B cell (primary cell): ENCODE data around the gene CA5A. TPM values are rescaled to one million over a fixed set of nuclear protein-coding genes. Genes with fewer than 3 reads are reported as not detected.

ENCODE experiments used
- ATAC-seq: fragments of 200-7000 bp; cut with Tn5 transposase; one replicate; pipeline ENCODE4 v1.10.0; 2021; ENCODE audit warnings: low read depth, mild to moderate bottlenecking, moderate number of reproducible peaks, moderate library complexity
- CTCF ChIA-PET: fragments of 350-600 bp; sonication (Branson Sonifier 250); formaldehyde crosslinking; loops from one replicate; lab custom pipeline; 2021; ENCODE audit warnings: antibody characterized with exemption, inconsistent platforms; lab: Charles Lee
- POLR2A ChIA-PET: fragments of 350-600 bp; sonication (Branson Sonifier 250); formaldehyde crosslinking; loops from one replicate; lab custom pipeline; 2021; ENCODE audit warnings: antibody characterized with exemption; lab: Charles Lee
- DNase-seq: peaks from one replicate; pipeline ENCODE4 v3.0.0; 2013
- H2AFZ ChIP-seq: 2 replicates; pipeline ENCODE4 v1.6.1; 2012; ENCODE audit warnings: mild to moderate bottlenecking, low read depth, low read length; ENCODE audit not compliant: insufficient read depth, poor library complexity, severe bottlenecking
- H3K27ac ChIP-seq, 2 donors: 1 replicate in 1 of 2; 2 replicates in 1 of 2; pipeline ENCODE4 v1.5.1; 2012 to 2013; ENCODE audit warnings: low read length in 2 of 2, mild to moderate bottlenecking in 2 of 2, moderate library complexity in 1 of 2
- H3K27me3 ChIP-seq, 4 experiments: fragments of 200-600 bp in 1 of 4; sonication (generic) in 1 of 4; replicated peaks in 1 of 4; 1 replicate in 2 of 4; 2 replicates in 2 of 4; pipeline versions ENCODE4 v1.6.1 to v1.7.0; 2013 to 2016; ENCODE audit warnings: low read length in 3 of 4, mild to moderate bottlenecking in 2 of 4, mixed read lengths in 1 of 4, moderate library complexity in 1 of 4; ENCODE audit not compliant: insufficient read depth in 4 of 4, control insufficient read depth in 3 of 4; ENCODE audit errors: control extremely low read depth in 1 of 4
- H3K36me3 ChIP-seq, 2 experiments: replicated peaks in 1 of 2; 1 replicate in 1 of 2; 2 replicates in 1 of 2; pipeline versions ENCODE4 v1.6.1 to v1.7.1; 2013; ENCODE audit warnings: low read length in 1 of 2; ENCODE audit not compliant: insufficient read depth in 2 of 2, control insufficient read depth in 1 of 2; ENCODE audit errors: control extremely low read depth in 1 of 2, extremely low read depth in 1 of 2
- H3K4me1 ChIP-seq, 2 donors: fragments of 200-600 bp in 1 of 2; sonication (generic) in 1 of 2; 1 replicate in 1 of 2; 2 replicates in 1 of 2; pipeline versions ENCODE4 v1.5.1 to v1.6.1; 2013 to 2017; ENCODE audit warnings: low read length in 2 of 2; ENCODE audit not compliant: control insufficient read depth in 2 of 2, insufficient read depth in 2 of 2
- H3K4me2 ChIP-seq: replicated peaks from 2 replicates; pipeline ENCODE3; 2012; ENCODE audit warnings: mild to moderate bottlenecking, low read depth, low read length; ENCODE audit not compliant: poor library complexity, severe bottlenecking
- H3K4me3 ChIP-seq, 5 experiments: fragments of 200-600 bp in 1 of 5; sonication (generic) in 1 of 5; 1 replicate in 3 of 5; 2 replicates in 2 of 5; pipeline versions ENCODE4 v1.5.1 to v1.7.0; 2011 to 2016; ENCODE audit warnings: low read length in 4 of 5, mild to moderate bottlenecking in 4 of 5, low read depth in 2 of 5, control low read depth in 1 of 5, moderate library complexity in 1 of 5; ENCODE audit not compliant: insufficient read depth in 1 of 5; ENCODE audit errors: control extremely low read depth in 1 of 5, extremely low read depth in 1 of 5
- H3K79me2 ChIP-seq: fragments of 200-600 bp; sonication (generic); one replicate; pipeline ENCODE4 v1.6.0; 2016; ENCODE audit warnings: low read length; ENCODE audit not compliant: control insufficient read depth, insufficient read depth
- H3K9ac ChIP-seq: fragments of 200-600 bp; sonication (generic); 2 replicates; pipeline ENCODE4 v1.6.1; 2017; ENCODE audit warnings: mild to moderate bottlenecking, low read length, moderate library complexity
- H3K9me3 ChIP-seq, 3 donors: one replicate each; pipeline versions ENCODE4 v1.6.1 to v1.7.1; 2013; ENCODE audit warnings: low read length in 2 of 3; ENCODE audit not compliant: control insufficient read depth in 2 of 3, insufficient read depth in 1 of 3; ENCODE audit errors: control extremely low read depth in 1 of 3
- H4K20me1 ChIP-seq: 2 replicates; pipeline ENCODE4 v1.6.0; 2012; ENCODE audit warnings: mild to moderate bottlenecking, low read length; ENCODE audit not compliant: insufficient read depth, control insufficient read depth, poor library complexity, severe bottlenecking
- H3K27ac Mint-ChIP-seq: one replicate; pipeline ENCODE4 v1.8.0; 2021; ENCODE audit warnings: mixed read lengths
- H3K27me3 Mint-ChIP-seq: one replicate; pipeline ENCODE4 v1.8.0; 2021; ENCODE audit warnings: mixed read lengths
- H3K4me1 Mint-ChIP-seq: one replicate; pipeline ENCODE4 v1.8.0; 2021; ENCODE audit warnings: mixed read lengths
- H3K4me3 Mint-ChIP-seq: one replicate; pipeline ENCODE4 v1.8.0; 2021; ENCODE audit warnings: mixed read lengths
- H3K9me3 Mint-ChIP-seq: one replicate; pipeline ENCODE4 v1.8.0; 2022; ENCODE audit warnings: mixed read lengths; ENCODE audit not compliant: insufficient read depth
- EZH2 ChIP-seq: IDR thresholded peaks from 2 replicates; pipeline ENCODE4 v1.6.1; 2012; ENCODE audit warnings: borderline replicate concordance, low read depth, mild to moderate bottlenecking, moderate library complexity, low read length; ENCODE audit not compliant: insufficient read depth, poor library complexity, severe bottlenecking
- WGBS: methylation state at CpG from one replicate; pipeline ENCODE4 v1.1.5; 2013; ENCODE audit warnings: missing lambda C conversion rate; ENCODE audit not compliant: insufficient coverage; 5-methylcytosine and 5-hydroxymethylcytosine counted together
- intact Hi-C: fragments of 100-400 bp; cut with micrococcal nuclease; formaldehyde crosslinking; loops from one replicate; pipeline ENCODE4 v1.10.0; 2022
- polyA plus RNA-seq: library from polyadenylated mRNA; depleted of rRNA; stranded (reverse); fragments of >200 nt; gene quantifications from 2 replicates; pipeline ENCODE4 v1.2.3, GENCODE V29; 2012
- total RNA-seq, 2 donors: library from RNA; stranded (reverse); fragments of 120-200 nt in 1 of 2; gene quantifications; 1 replicate in 1 of 2; 2 replicates in 1 of 2; pipeline versions ENCODE4 v1.2.3 to v1.2.4, GENCODE V29; 2013 to 2022
- TF ChIP-seq, protein P1 (sequence below): fragments of 200-600 bp; IDR thresholded peaks from one replicate; pipeline ENCODE4 v1.8.0; 2022; ENCODE audit warnings: antibody characterized with exemption, mild to moderate bottlenecking

Gene CA5A
- total and polyA plus RNA-seq, 2 donors (not counting 1 experiment from before 2014, with no cell fraction given): 0.27 TPM; not detected in 1

- no peak for TF ChIP-seq EZH2
- TF ChIP-seq, protein P1, sequence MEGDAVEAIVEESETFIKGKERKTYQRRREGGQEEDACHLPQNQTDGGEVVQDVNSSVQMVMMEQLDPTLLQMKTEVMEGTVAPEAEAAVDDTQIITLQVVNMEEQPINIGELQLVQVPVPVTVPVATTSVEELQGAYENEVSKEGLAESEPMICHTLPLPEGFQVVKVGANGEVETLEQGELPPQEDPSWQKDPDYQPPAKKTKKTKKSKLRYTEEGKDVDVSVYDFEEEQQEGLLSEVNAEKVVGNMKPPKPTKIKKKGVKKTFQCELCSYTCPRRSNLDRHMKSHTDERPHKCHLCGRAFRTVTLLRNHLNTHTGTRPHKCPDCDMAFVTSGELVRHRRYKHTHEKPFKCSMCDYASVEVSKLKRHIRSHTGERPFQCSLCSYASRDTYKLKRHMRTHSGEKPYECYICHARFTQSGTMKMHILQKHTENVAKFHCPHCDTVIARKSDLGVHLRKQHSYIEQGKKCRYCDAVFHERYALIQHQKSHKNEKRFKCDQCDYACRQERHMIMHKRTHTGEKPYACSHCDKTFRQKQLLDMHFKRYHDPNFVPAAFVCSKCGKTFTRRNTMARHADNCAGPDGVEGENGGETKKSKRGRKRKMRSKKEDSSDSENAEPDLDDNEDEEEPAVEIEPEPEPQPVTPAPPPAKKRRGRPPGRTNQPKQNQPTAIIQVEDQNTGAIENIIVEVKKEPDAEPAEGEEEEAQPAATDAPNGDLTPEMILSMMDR: no peak
- no peak for DNase-seq
- POLR2A ChIA-PET: interaction anchor here (0.8 to 1.4 kb wide), 5 partner anchors 11 to 392 kb away, joined by 3 to 4 read pairs (median 4); no protein-coding TSS in a partner anchor
- Mint-ChIP-seq H3K27ac (peak overlapping the region; percentile 95), H3K9me3 (no peaks in the 10 kb centered on the region), H3K4me1 (peaks cover 80% of the 10 kb centered on the region), H3K4me3 (peak overlapping the region; percentile 91), H3K27me3 (no peaks in the 10 kb centered on the region)
- peaks cover 54% of the 10 kb centered on the region for H4K20me1 ChIP-seq
- ATAC-seq: no peak
- no peaks in the 10 kb centered on the region for H3K9me3 ChIP-seq
- H3K4me3 ChIP-seq: peak overlapping the region in 2 of 5 experiments; percentile 41 to 62
- 17% methylated on average over 1 of the region's 3 CpGs for WGBS
- H2AFZ ChIP-seq: peak overlapping the region; percentile 59
- peaks cover 85% of the 10 kb centered on the region for H3K79me2 ChIP-seq
- peak overlapping the region; percentile 59 for H3K9ac ChIP-seq
- peaks cover 0 to 32% of the 10 kb centered on the region in 2 experiments for H3K36me3 ChIP-seq
- H3K4me1 ChIP-seq: peaks cover 60 to 84% of the 10 kb centered on the region in 2 donors
- no peaks in the 10 kb centered on the region for H3K27me3 ChIP-seq
- H3K4me2 ChIP-seq: peak overlapping the region; percentile 76
- intact Hi-C loops: loop anchor here (1.0 kb wide), 3 partner anchors 27 to 90 kb away; no protein-coding TSS in a partner anchor
- peak overlapping the region; percentile 79 to 87 for H3K27ac ChIP-seq
- CTCF ChIA-PET: interaction anchor here (0.9 to 1.7 kb wide), 8 partner anchors 17 to 482 kb away, joined by 3 to 8 read pairs (median 4); no protein-coding TSS in a partner anchor
These were observed 19.7 kb upstream of the CA5A start for GRCh38 chr16:87956098-87956364.
